K562 (cell line): ENCODE data around the gene TBC1D1. TPM values are rescaled to one million over a fixed set of nuclear protein-coding genes. Genes with fewer than 3 reads are reported as not detected.

Source experiments
- ATAC-seq: fragments of 200-7000 bp; cut with Tn5 transposase; 3 replicates; pipeline ENCODE4 v1.9.1; 2020; ENCODE audit warnings: moderate library complexity
- BruUV-seq: library from RNA; stranded (reverse); fragments of 400-500 nt; replicated peaks from 2 replicates; lab custom pipeline; 2021; lab: Mats Ljungman, UMichigan
- CTCF ChIA-PET: fragments of 300-600 bp; formaldehyde crosslinking; extraction: SDS; loops from one replicate; lab custom pipeline; 2021; ENCODE audit warnings: low intra/inter-chr PET ratio; lab: Yijun Ruan, JAX
- POLR2A ChIA-PET: fragments of 300-600, 350-650 bp; sonication (Branson Sonifier 250); formaldehyde crosslinking; extraction: SDS; loops from one replicate; lab custom pipeline; 2021; ENCODE audit warnings: antibody characterized with exemption, inconsistent platforms; lab: Yijun Ruan, JAX
- DNase-seq, 4 experiments: peaks; one replicate each; pipeline versions ENCODE4 v3.0.0 to v3.0.0-alpha.2; 2011 to 2018; ENCODE audit warnings: low spot score in 3 of 4, mixed read lengths in 3 of 4; ENCODE audit errors: extremely low read depth in 1 of 4
- FAIRE-seq: peaks from 2 replicates; lab custom pipeline; 2011; peaks lifted over from hg19 to GRCh38; lab: Jason Lieb, UNC
- H2AFZ ChIP-seq: 2 replicates; pipeline ENCODE4 v1.6.0; 2011; ENCODE audit warnings: low read depth, low read length, control low read depth, inconsistent platforms
- H3K27ac ChIP-seq: fragments of 200-600 bp; 3 replicates; pipeline ENCODE4 v1.8.0; 2011; ENCODE audit warnings: low read depth, mild to moderate bottlenecking, control low read depth, inconsistent platforms, low read length, moderate library complexity, mixed read lengths; ENCODE audit errors: extremely low read depth
- H3K27me3 ChIP-seq, 2 experiments: fragments of 300-600 bp in 1 of 2; 2 replicates in 1 of 2; 3 replicates in 1 of 2; pipeline versions ENCODE4 v1.6.0 to v1.8.0; 2011; ENCODE audit warnings: inconsistent platforms in 2 of 2, low read length in 2 of 2, mild to moderate bottlenecking in 1 of 2, mixed read lengths in 1 of 2, moderate library complexity in 1 of 2; ENCODE audit not compliant: control insufficient read depth in 2 of 2, insufficient read depth in 2 of 2
- H3K36me3 ChIP-seq: fragments of 300-600 bp; 3 replicates; pipeline ENCODE4 v1.8.0; 2011; ENCODE audit warnings: mild to moderate bottlenecking, low read length, inconsistent platforms; ENCODE audit not compliant: control insufficient read depth, insufficient read depth
- H3K4me1 ChIP-seq, 2 experiments: fragments of 200-600 bp in 1 of 2; replicated peaks in 1 of 2; 2 replicates in 1 of 2; 3 replicates in 1 of 2; pipeline versions ENCODE4 v1.5.1 to v1.8.0; 2011; ENCODE audit warnings: inconsistent platforms in 2 of 2, low read length in 2 of 2, mild to moderate bottlenecking in 1 of 2, mixed read lengths in 1 of 2, moderate library complexity in 1 of 2; ENCODE audit not compliant: control insufficient read depth in 2 of 2, insufficient read depth in 2 of 2
- H3K4me2 ChIP-seq: 2 replicates; pipeline ENCODE4 v1.6.1; 2011; ENCODE audit warnings: low read length, control low read depth, inconsistent platforms, mixed read lengths; ENCODE audit not compliant: insufficient read depth
- H3K4me3 ChIP-seq: fragments of 200-600 bp; sonication (generic), shearing (Covaris generic); 2 replicates; pipeline ENCODE4 v1.5.1; 2016; ENCODE audit warnings: control low read depth, inconsistent platforms
- H3K79me2 ChIP-seq: fragments of 200-600 bp; 3 replicates; pipeline ENCODE4 v1.8.0; 2011; ENCODE audit warnings: low read length, inconsistent platforms; ENCODE audit not compliant: control insufficient read depth, insufficient read depth
- H3K9ac ChIP-seq, 2 experiments: 2 replicates each; pipeline versions ENCODE4 v1.6.0 to v1.6.1; 2011; ENCODE audit warnings: low read depth in 2 of 2, low read length in 2 of 2, control low read depth in 1 of 2, inconsistent platforms in 1 of 2, mild to moderate bottlenecking in 1 of 2, mixed read lengths in 1 of 2; ENCODE audit not compliant: insufficient read depth in 1 of 2
- H3K9me1 ChIP-seq: one replicate; pipeline ENCODE4 v1.6.0; 2011; ENCODE audit warnings: inconsistent platforms, mild to moderate bottlenecking, low read length, moderate library complexity; ENCODE audit not compliant: control insufficient read depth, insufficient read depth
- H3K9me3 ChIP-seq: replicated peaks from 2 replicates; pipeline ENCODE4 v1.5.1; 2011; ENCODE audit warnings: low read depth, low read length, inconsistent platforms; ENCODE audit not compliant: control insufficient read depth, insufficient read depth
- H4K20me1 ChIP-seq: replicated peaks from 2 replicates; pipeline ENCODE4 v1.6.1; 2011; ENCODE audit warnings: low read length, inconsistent platforms, mixed read lengths; ENCODE audit not compliant: control insufficient read depth, insufficient read depth
- ELF1 ChIP-seq: fragments of 200-800 bp; sonication (Bioruptor generic); IDR thresholded peaks from 2 replicates; pipeline ENCODE4 v1.6.1; 2016; ENCODE audit warnings: missing genetic modification characterization, missing compliant biosample characterization
- MEIS2 ChIP-seq: fragments of 450-650 bp; IDR thresholded peaks from 2 replicates; pipeline ENCODE4 v1.6.1; 2014; ENCODE audit warnings: mild to moderate bottlenecking; ENCODE audit not compliant: partially characterized antibody
- PKNOX1 ChIP-seq: fragments of 450-650 bp; IDR thresholded peaks from 2 replicates; pipeline ENCODE4 v1.6.1; 2016
- SIN3A ChIP-seq, 2 experiments: fragments of 150-350 bp in 1 of 2; IDR thresholded peaks; 2 replicates each; pipeline ENCODE4 v1.6.1; 2011 to 2016; ENCODE audit warnings: borderline replicate concordance in 2 of 2, low read depth in 2 of 2, low read length in 2 of 2, mild to moderate bottlenecking in 2 of 2, moderate library complexity in 2 of 2; ENCODE audit not compliant: control insufficient read depth in 1 of 2
- SMC3 ChIP-seq: conservative IDR thresholded peaks from 2 replicates; pipeline ENCODE4 v1.6.1; 2011; ENCODE audit warnings: low read depth, low read length, improper control_type of control experiment; ENCODE audit not compliant: insufficient read depth
- TSC22D4 ChIP-seq: fragments of 450-650 bp; IDR thresholded peaks from 2 replicates; pipeline ENCODE4 v1.6.1; 2016; ENCODE audit warnings: missing genetic modification characterization, missing biosample characterization, control low read depth
- WGBS: fragments of 100-300 bp; shearing (Covaris generic); methylation state at CpG from one replicate; pipeline ENCODE4 v1.1.6; 2016; ENCODE audit warnings: low coverage, mixed read lengths; ENCODE audit not compliant: insufficient coverage; ENCODE audit errors: missing lambda C conversion rate; 5-methylcytosine and 5-hydroxymethylcytosine counted together
- in situ Hi-C: fragments of 300-500 bp; cut with MboI; formaldehyde crosslinking; loops from 4 replicates; pipeline ENCODE4 v1.15.0; 2018; ENCODE audit warnings: inconsistent platforms, mixed read lengths
- intact Hi-C: fragments of 100-400 bp; cut with micrococcal nuclease; formaldehyde crosslinking; loops from 2 replicates; pipeline ENCODE4 v1.14.2; 2022
- polyA plus RNA-seq, 8 experiments: library from polyadenylated mRNA; depleted of rRNA in 4 of 8; stranded (reverse) in 5 of 8; unstranded in 3 of 8; fragments of >200 nt; fragmentation: Nextera tagmentation in 2 of 8; fragmentation: Illumina TruSeq in 1 of 8; extraction: Ambion mirVana in 2 of 8; extraction: Trizol in 1 of 8; gene quantifications; 2 replicates each; pipeline versions ENCODE4 v1.2.1 to v1.2.3, GENCODE V29; 2011 to 2014; ENCODE audit warnings: inconsistent platforms in 1 of 8, missing spikeins in 1 of 8
- total RNA-seq, 7 experiments: library from RNA; depleted of rRNA in 6 of 7; stranded (reverse); fragments of >200 nt in 6 of 7; fragmentation: Illumina TruSeq in 2 of 7; extraction: Trizol in 2 of 7; gene quantifications; 2 replicates each; pipeline versions ENCODE4 v1.2.1 to v1.2.3, GENCODE V29; 2011 to 2021; ENCODE audit warnings: low replicate concordance in 1 of 7

The TBC1D1 gene
- total and polyA plus RNA-seq, 9 of the 15 experiments (the other 6 are each of a cell fraction or from before 2014, with no cell fraction given): 0.59 to 14.2 (median 8.8) TPM

- peaks cover 70% of the 10 kb centered on the region for H3K36me3 ChIP-seq
- FAIRE-seq (no peak), ATAC-seq (no peak), DNase-seq (no peak)
- WGBS: 59% methylated on average over 5 of the region's 5 CpGs
- no peak overlapping the region for H3K4me2 ChIP-seq
- H4K20me1 ChIP-seq: no peaks in the 10 kb centered on the region
- no peaks in the 10 kb centered on the region for H3K27me3 ChIP-seq
- no peaks in the 10 kb centered on the region for H3K9me1 ChIP-seq
- POLR2A ChIA-PET: interaction anchor here (2.2 kb wide), 1 partner anchor 12 kb away, joined by 9 read pairs; no protein-coding TSS in a partner anchor
- H3K4me3 ChIP-seq: no peak overlapping the region
- H2AFZ ChIP-seq: no peak overlapping the region
- no peaks in the 10 kb centered on the region for H3K79me2 ChIP-seq
- H3K9me3 ChIP-seq: no peaks in the 10 kb centered on the region
- BruUV-seq: no TSS peak
- in situ Hi-C loops (no loop called here), intact Hi-C loops (no loop called here)
- no peak overlapping the region for H3K9ac ChIP-seq
- TF ChIP-seq PKNOX1: peak; percentile 41
- TF ChIP-seq TSC22D4 (tag): no peak
- peak; percentile 25 for TF ChIP-seq MEIS2
- no peak overlapping the region for H3K27ac ChIP-seq
- no peaks in the 10 kb centered on the region for H3K4me1 ChIP-seq
- CTCF ChIA-PET: no interaction called here
Measured at GRCh38 chr4:37847311-37847884, 43.5 kb upstream of the TBC1D1 start.

GRCh38 chr4:37852376-37852775 is 38.5 kb upstream of the TBC1D1 start:
- Histone ChIP-seq H4K20me1 (no peaks in the 10 kb centered on the region), H2AFZ (no peak overlapping the region), H3K4me2 (no peak overlapping the region), H3K27me3 (no peaks in the 10 kb centered on the region), H3K9me3 (no peaks in the 10 kb centered on the region), H3K4me1 (no peaks in the 10 kb centered on the region), H3K4me3 (no peak overlapping the region), H3K79me2 (no peaks in the 10 kb centered on the region), H3K9ac (no peak overlapping the region), H3K27ac (no peak overlapping the region), H3K9me1 (no peaks in the 10 kb centered on the region), H3K36me3 (peaks cover 62% of the 10 kb centered on the region; the same call in 2 of the 3 replicates)
- WGBS: 72% methylated on average over 2 of the region's 2 CpGs
- no peak for DNase-seq
- FAIRE-seq: no peak
- in situ Hi-C loops (no loop called here), intact Hi-C loops (no loop called here)
- TF ChIP-seq SMC3 (no peak), SIN3A (IDR thresholded peaks at IDR 0.05; ENCODE audit: borderline replicate concordance in 2 of 2, control insufficient read depth in 1 of 2, low read depth in 2 of 2, low read length in 2 of 2) (no peak), ELF1 (tag) (no peak)
- BruUV-seq: no TSS peak
- CTCF ChIA-PET: no interaction called here
- no peak for ATAC-seq
- POLR2A ChIA-PET: interaction anchor here (1.4 to 1.9 kb wide), 2 partner anchors 9 to 21 kb away, joined by 3 to 6 read pairs; no protein-coding TSS in a partner anchor
